Middle frontal gyrus (tissue), 1 donor: ENCODE results near the gene SNAI3.
A peak's percentile ranks its signal among the peaks of the same experiment; 100 is the strongest.
"Not testable (repeated sequence)": the region's sequence is repeated elsewhere in the genome, so short reads cannot be mapped to it uniquely, and the experiment has no call there.

Source experiments
- DNase-seq: peaks from one replicate; pipeline ENCODE4 v3.0.0-alpha.2; 2015; ENCODE audit warnings: low spot score; ENCODE audit errors: extremely low spot score

The SNAI3 gene

DNA sequence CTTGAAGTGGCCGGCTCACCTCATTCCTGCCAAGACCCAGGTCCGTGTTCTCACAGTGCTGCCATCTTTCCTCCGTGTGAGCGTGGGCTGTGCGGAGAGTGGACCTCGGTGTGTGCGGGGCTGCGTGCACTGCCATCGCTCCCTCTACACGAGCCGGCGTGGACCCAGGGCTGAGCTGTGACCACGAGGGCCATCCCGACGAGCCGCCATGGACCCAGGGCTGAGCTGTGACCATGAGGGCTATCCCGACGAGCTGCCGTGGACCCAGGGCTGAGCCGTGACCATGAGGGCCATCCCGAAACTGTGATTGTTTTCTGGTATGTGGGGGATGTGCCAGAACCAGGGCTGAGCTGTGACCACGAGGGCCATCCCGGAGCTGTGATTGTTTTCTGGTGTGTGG is 14.5 kb downstream of the SNAI3 start:
- DNase-seq = no peak

DNA sequence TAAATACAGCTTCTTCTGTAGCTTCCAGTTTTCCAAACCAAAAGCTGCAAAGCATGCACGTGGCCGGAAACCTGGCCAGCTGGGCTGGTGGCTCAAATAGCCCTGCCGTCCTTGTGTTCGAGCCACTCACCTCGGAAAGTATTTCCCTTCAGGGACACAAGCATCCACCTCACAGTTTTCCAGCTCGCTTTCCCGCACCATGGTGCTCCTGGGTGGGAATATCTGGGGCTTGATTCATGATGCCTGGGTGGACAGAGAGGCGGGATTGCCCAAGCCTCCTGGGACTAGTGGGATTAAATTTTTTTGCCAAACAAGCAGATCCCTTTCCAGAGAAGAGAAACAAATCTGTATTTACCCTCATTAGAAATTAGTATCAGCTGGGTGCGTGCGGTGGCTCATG is 16.3 kb downstream of the SNAI3 start:
- DNase-seq = no peak

DNA sequence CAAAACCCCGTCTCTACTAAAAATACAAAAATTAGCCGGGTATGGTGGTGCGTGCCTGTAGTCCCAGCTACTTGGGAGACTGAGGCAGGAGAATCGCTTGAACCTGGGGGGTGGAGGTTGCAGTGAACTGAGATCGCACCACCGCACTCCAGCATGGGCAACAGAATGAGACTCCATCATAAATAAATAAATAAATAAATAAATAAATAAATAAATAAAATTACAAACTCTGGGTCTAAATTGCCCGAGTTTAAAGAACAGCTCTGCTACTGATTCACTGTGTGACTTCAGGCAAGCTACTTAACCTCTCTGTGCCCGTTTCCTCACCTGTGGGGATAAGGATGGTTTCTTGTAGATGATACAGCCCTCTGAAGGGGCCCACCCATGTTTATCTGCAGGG is 16.8 kb downstream of the SNAI3 start:
- DNase-seq = not testable (repeated sequence)

DNA sequence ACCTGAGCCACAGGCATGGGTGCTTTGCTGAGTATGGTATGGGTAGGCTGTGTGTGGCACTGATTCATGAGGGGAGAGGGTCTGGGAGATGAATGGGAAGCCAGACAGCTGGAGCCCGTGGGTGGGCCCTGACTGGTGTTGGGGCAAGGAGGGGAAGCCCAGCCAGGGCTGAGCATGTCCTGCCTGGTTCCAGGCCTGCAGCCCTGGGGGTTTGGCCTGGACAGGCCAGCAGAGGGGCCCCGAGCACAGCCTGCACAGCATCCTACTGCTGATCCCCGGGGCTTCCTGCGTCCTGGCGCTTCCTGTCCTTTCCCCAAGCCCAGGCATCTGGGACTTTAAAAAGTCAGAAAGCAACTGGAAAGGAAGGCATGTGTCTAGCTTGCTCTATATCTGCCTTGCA is 18.8 kb downstream of the SNAI3 start:
- no peak for DNase-seq

GRCh38 chr16:88665570-88665969 is 20.7 kb downstream of the SNAI3 start:
- no peak for DNase-seq

- DNase-seq = no peak
These were observed 21.2 kb downstream of the SNAI3 start for GRCh38 chr16:88665148-88665547.

DNA sequence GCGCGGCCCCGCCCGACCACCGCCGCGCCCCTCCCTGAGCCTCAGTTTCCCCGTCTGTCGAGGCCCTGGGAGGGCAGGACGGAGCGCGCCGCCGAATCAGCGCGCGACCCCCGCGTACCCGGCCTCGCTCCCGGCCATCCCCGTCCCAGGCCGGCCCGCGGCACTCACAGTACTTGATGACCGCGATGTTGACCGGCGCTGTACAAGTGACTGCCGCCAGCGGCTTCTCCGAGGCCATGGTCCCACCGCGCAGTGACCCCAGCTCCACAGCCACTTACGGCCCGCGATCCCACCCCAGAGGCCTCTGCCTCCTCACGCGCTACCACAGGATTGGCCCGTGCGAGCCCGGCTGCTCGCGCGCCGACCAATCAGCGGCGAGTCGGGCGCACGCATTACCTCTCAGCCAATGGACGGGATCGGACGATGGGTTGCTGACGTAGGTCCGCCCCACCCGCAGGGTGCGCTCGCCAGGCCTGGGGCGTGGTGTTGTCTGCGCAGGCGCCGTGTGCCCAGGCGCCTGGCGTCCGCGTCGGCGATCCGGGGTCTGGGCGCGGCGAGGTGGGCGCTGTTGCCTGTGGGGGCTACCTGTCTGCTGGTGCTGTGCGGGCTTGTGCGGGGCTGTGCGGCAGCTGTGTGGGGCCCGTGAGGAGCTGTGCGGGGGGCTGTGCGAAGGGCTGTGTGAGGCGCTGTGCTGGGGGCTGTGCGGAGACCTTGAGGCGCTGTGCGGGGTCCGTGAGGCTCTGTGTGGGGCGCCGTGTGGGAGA is 23.3 kb downstream of the SNAI3 start, which contains the start of gene MVD:
TSS of gene MVD (minus strand) at position 249 of the 764 bp plus-strand sequence. CDS start at position 238, 11 bp downstream.
- peak; percentile 97 for DNase-seq

DNA sequence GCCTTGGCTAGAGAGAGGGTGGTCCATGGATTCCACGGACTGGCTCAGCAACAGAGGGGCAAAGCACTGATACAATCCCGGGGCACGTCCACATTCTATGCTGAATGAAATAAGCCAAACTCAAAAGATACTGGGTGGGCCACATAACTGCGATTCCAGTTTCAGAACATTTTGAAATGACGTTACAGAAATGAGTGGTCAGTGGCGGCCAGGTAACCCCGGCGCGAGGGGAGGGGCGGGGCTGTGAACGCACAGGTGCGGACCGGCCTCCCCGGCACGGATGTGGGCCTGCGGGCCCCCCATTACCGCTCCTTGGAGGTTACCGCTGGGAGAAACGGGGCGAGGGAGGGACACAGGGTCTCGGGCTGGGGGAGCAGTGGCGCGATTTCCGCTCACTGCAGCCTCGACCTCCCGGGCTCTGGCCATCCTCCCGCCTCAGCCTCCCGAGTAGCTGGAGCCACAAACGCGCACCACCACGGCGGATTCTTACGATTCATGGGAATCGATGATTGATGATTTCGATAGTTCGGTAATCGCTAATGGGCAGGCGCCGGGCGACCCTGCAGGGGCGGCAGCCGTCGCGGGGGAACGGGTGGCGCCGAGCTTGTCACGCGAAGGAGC is 24.0 kb downstream of the SNAI3 start:
- no peak for DNase-seq

GRCh38 chr16:88661468-88661867 is 24.8 kb downstream of the SNAI3 start:
- DNase-seq = no peak

DNA sequence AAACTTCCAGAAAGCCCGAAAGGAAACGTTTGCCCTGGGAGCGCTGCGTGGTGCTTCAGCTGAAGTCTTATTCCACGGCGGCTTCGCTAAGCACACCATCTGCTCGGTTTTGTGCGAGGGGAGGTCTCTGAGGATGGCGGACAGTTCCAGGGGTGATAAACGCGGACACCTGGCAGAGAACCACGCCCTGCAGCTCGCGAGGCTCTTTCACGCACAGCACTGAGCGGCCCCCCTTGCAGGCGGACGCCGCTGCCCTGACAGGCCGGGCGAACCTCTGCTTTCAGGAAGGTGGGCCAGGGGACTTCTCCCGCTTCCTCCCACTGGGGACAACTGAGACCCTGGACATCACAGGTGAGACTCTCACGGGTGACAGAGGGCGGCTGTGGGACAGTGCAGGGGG is 27.1 kb downstream of the SNAI3 start:
- no peak for DNase-seq

DNA sequence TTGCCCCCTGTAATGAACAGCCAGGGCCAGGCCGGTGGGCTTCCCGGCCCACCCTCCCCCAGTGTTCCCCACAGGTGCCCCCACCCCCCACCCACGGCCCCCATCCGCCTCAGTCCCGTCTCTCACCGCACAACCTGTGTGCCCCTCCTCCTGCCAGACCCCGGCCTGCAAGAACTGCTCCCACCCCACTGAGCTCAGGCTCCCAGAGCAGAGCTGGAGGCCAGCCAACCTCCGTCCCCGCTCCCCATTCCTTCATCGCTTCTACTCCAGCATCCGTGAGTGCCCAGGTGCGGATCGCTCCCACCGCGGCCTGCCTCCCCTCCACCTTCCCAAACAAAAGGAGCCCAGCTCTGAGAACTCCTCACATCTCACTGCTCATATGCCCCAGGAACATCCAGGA is 27.6 kb downstream of the SNAI3 start:
- DNase-seq = no peak

DNA sequence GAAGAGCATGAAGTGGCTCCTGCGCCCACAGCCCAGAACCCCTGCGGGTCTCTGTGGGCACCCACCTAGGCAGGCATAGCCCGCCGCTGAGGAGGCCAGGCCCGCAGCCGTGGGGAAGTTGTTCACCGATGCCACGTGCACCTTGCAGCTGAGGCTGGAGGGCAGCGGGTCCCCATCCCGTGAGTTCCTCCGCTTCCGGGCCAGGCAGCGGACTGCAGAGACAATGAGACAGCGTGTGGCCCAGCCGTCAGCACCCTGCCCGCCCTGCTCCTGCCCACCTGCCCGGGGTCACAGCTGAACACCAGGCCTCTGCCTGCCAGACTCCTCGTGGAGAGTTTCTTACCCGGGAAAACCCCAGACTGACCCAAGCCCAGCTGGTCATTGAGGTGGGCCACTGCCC is 28.9 kb downstream of the SNAI3 start:
- DNase-seq = no peak

DNA sequence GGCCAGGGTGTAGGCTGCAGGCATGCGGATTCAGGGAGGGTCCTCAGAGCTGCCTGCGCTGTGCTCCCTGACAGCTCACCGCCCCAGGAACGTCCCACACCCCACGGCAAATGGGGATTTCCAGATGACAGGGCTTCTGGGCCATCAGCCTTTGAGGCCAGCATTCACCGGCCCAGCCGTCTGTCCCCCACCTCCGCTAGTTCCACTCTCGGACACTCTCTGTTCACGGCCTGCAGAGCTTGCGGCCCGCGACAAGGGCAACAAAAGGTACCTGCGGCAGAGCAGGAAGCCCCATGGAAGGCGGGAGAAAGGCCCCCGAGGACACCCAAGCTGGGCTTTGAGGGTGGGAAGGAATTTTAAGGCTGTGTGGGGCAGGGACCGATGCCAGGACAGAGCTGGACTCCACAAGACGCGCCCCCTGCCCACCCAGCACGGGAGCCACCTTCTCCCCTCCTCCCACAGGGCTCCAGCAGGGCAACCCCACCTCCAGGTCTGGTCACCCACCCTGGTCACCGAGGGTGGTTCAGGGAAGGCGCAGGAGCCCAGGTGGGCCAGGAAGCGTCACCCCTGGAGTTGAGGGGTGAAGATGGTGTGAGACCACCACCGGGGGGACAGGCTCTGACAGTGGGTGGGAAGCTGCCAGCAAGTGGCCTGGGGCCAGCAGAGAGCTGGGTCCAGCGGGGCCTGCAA is 29.9 kb downstream of the SNAI3 start:
- no peak for DNase-seq

DNA sequence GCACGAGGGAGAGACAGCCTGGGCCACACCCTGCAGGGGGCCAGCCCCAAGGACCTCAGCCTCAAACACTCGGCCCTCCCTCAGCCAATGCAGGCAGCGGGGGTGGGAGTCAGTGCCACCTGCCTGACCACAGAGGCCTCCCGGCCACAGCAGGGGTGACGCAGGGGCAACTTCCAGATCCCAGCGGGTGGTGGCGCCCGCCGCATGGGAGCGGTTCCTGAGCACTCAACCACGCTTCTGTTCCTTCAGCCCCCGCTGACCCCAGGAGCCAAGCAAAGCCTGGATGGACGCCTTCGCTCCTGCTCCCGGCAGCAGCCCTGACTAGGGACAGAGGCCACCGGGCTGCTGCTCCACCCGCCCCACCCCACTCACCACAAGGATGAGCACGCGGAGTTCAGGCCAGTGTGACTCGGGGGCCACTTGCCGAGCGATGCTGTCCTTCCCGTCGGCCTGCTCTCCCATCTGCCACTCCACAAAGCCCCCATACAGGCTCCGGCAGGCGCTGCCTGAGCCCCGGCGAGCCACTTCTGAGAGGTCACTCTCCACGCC is 30.5 kb downstream of the SNAI3 start:
- DNase-seq = no peak

GRCh38 chr16:88655053-88655732 is 31.1 kb downstream of the SNAI3 start:
- DNase-seq = no peak

DNA sequence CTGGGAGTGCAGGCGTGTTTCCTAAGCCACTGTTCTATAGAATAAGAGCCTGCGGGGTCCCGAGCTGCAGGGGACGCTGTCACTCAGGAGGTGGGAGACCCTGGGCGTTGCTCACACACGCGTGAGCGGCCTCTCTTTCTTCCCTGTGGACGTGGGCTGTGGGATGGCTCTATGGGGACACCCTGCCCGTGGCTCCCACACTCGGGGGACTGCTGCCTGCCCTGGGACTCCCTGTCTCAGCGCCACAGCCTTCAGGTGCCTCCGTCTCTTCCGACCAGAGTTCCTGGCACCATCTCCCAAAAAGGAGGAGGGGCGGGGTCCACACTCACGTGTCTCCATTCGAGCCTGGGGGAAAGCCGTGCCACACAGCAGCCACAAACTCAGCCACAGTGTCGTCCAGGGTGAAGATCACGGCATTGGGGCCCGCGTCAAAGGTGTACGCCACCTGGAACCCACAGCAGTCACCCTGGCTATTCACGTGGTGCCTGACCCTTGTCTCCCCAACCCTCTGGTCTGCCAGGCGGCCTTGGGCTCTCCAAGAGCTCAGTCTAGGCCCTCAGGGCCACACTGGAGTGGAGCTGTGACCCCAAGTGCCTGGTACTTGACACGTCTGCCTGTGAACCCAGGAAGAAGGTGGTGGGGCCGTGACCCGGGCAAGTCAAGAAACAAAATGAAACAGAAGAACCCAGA is 31.8 kb downstream of the SNAI3 start:
- DNase-seq = no peak

DNA sequence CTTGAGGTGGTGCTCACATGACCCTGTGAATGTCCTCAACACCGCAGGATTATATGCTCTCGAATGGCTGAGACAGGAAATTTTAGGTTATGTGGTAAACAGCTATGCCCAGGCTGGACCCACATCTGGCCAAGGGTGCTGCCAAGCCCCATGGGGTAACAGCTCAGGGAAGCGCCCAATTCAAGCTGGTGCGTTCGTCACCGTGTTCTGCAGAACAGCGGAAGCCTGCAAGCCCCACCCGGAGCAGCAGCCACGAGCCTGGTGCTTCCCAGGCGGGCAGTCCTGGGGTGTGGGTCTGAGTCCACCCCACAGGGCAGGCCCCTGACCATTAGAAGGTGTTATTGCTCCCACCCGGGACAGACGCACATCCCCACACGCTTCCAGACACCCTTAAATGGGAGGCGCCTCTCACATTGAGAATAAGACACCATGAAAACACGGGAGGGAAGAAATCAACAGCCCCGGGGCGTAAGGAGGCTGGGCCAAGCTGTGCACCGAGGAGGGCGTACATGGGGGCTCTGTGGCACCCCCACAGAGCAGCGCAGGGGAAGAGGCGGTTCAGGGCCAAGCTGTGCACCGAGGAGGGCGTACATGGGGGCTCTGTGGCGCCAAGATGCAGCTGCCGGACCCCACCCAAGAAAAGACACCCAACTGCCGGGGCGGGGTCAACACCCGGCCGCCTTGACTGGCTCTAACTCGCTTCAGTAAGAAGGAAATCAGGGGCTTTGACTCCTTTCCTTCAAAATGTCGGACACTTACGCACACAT is 32.5 kb downstream of the SNAI3 start:
- DNase-seq = no peak

- DNase-seq = no peak
These were observed 33.2 kb downstream of the SNAI3 start for GRCh38 chr16:88653101-88653500.

DNA sequence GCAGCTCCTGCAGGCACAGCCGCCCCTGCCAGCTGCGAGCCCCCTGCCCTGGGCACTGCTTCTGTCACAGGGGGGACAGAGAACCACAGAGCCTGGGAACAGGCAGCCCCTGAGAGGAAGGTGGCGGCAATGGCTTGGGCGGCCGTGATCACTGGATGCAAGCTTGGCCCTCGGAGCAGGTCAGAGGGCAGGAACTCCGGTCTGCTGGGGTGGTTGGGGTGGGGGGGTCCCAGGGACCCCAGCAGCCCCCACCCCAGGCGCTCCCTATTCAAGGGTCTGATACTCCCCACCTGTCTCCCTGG is 33.6 kb downstream of the SNAI3 start:
- DNase-seq = no peak

DNA sequence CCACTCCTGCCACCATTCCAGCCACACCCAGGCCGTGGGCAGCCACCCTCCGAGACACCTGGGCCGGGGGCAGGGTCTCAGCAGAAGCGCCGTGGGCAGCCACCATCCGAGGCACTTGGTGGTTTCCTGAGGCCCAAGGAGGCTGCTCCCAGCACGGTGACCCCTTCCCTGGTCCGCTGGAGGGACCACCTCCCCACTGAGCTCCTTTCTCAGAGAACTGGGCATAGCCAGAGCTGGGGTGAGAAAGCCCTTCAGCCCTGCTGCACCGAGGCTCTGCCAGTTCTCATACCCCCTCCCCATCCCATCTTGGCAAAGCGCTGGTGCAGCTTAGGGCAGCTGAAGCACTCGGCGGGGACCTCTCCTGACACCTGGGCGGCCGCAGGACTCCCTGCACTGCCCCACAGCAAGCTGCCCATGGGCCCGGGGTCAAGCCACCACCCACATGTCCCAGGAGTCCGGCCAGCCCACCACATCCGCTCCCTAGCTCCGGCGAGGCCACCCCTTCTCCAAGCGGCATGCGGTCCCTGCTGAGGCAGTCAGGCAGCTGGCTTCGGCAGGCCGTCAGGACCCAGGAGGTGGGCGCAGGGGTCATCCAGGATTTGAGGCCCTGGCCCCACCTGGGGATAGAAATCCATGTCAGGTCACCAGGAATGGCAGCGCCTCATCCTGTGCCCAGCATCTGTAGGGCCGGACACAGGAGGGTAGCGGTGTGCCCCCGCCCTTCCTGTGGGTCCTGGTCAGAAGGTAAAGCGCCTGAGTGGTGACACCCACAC is 34.1 kb downstream of the SNAI3 start:
- DNase-seq = no peak
